ENCODE measurements around the gene LSAMP.
A peak's percentile ranks its signal among the peaks of the same experiment; 100 is the strongest.

LSAMP gene

GRCh38 chr3:115943579-115943978 is 501.7 kb downstream of the LSAMP start:
- DNase-seq (ENCODE audit: low spot score): no peak

- DNase-seq (ENCODE audit: low spot score): peak; percentile 30
Observed at GRCh38 chr3:115937054-115937453, 508.2 kb downstream of the LSAMP start.

DNA sequence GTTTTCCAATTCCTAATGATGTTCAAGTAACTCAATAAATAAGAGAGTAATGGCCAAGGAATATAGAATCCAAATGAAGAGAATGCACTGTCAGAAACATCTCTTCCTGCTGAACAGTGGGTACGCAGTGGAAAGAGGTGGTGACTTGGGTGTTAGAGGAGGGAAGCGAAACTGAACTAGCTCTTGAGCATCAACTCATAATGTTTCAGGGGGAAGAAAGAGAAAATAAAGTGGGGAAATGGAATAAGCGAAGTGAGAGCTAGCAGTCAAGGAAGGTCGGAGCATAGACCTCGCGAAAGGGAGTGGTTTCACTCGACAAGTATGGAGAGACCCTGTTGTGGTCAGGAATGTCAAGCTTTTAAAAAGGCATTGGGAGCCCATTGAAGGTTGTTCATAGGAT is 512.5 kb downstream of the LSAMP start:
- no peak for DNase-seq (ENCODE audit: low spot score)

- DNase-seq (ENCODE audit: low spot score): no peak
Observed at GRCh38 chr3:115931581-115931980, 513.7 kb downstream of the LSAMP start.

- no peak for DNase-seq (ENCODE audit: low spot score)
Observed at GRCh38 chr3:115930922-115931321, 514.4 kb downstream of the LSAMP start.

- DNase-seq (ENCODE audit: low spot score): no peak
Observed at GRCh38 chr3:115930168-115930567, 515.1 kb downstream of the LSAMP start.

DNA sequence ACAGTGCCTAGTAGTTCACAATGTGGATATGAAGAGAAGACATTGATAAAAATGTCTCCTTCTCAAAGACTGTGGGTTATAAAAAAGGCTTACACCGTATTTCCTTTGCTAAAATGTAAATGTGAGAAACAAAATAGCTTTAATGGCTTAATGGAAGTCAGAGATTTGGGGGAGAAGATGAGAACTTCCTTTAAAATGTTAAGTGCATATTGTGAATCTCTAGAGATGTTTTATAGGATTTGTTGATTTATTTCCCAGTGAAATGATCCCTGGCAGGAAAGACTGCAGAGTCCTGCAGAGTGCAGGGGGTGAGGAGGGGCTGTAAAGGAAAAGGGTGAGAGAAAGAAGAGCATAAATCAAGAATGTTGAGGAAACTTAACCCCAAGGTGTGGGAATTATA is 516.9 kb downstream of the LSAMP start:
- no peak for DNase-seq (ENCODE audit: low spot score)

- DNase-seq (ENCODE audit: low spot score): no peak
Observed at GRCh38 chr3:115927197-115927596, 518.1 kb downstream of the LSAMP start.

- peak; percentile 50 for DNase-seq (ENCODE audit: low spot score)
Observed at GRCh38 chr3:115922681-115923347, 522.5 kb downstream of the LSAMP start.

DNA sequence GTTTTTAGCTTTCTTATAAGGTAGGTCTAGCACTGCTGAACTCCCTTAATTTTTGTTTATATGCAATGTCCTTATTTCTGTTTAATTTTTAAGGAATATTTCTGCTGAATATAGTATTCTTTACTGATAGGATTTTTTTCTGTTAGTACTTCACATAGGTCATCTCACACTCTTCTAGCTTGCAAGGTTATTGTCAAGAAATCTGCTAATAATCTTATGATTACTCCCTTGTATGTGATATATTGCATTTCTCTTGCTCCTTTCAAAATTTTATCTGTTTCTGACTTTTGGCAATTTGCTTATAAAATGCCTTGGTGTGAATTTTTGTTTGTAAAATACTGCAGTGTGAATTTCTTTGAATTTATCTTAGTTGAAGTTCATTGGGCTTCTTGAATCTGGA is 523.6 kb downstream of the LSAMP start:
- DNase-seq (ENCODE audit: low spot score): no peak

DNA sequence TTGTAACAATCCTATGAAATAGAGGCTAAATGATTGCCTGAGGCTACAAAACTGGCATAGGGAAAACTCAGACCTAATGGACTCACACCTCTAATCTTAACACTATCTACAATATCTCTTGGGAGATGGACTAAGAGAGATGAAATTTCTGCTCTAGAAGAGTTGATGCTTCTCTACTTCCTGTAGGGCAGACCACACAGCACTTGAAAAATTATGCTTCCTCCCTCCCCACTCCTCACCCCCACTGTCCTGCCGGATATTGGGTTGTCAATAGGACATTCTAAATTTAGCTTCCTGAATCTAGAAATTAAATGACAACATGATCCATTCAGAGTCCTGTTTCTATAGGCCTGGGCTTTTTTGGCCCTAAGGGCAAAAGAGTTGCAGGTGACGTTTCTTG is 526.4 kb downstream of the LSAMP start:
- no peak for DNase-seq (ENCODE audit: low spot score)

DNA sequence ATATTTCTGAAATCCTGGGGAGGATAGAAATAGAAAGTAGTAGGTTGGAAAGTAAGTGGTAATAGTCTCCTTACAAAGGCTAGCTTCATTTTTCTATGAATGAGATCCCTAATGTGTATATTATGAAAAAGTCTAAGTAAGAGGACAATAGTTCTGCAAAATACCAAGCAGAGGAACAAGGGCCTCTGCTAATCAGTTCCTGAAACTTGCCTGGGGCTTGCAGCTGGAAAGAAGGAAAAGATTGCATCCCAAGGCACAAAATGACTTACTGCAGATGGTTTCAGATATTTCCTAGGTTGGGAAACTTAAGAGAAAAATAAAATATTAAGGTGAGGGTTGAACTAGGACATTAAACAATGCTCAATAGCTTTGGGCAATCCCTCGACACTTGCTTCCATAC is 528.4 kb downstream of the LSAMP start:
- DNase-seq (ENCODE audit: low spot score): no peak

- no peak for DNase-seq (ENCODE audit: low spot score)
Observed at GRCh38 chr3:115915061-115915460, 530.2 kb downstream of the LSAMP start.

- DNase-seq (ENCODE audit: low spot score): peak; percentile 39
Observed at GRCh38 chr3:115913069-115913686, 532.1 kb downstream of the LSAMP start.

- no peak for DNase-seq (ENCODE audit: low spot score)
Observed at GRCh38 chr3:115912372-115912771, 532.9 kb downstream of the LSAMP start.

GRCh38 chr3:115905871-115906270 is 539.4 kb downstream of the LSAMP start:
- no peak for DNase-seq (ENCODE audit: low spot score)

DNA sequence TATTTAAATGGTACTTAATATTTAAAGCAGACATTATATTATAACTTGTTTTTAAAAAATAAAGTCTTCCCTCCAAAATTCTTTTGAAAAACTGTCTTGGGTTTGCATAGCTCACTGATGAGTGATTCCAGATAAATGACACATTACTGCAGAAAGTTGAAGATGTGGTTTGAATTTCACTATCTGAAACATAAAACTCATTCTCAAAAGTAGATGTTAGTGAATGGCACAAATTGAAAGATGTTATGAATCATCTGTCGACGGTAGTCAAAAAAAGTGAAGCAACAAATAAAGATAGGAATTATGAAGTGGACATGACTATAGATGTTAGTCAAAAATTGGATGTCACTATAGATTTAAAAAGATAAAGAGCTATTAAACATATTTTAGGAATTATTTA is 541.4 kb downstream of the LSAMP start:
- DNase-seq (ENCODE audit: low spot score): no peak

DNA sequence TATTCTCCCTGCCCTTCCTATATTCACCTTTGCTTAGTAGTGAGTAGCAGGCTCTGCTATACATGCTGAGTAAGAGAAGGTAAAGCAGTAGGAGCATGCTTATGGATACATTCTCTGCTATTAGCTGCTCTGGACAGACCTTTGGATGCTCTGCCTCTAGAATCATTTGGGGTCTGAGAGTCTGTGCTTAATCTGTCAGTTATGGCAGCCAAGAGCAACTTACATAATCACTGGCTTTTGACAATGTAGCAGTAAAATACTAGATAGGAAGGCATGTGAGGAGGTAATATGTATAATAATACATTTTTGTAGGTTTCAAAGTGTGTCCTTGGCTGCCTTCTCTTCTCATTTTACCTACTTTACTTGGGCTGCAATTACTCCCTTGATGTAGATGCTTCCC is 544.3 kb downstream of the LSAMP start:
- no peak for DNase-seq (ENCODE audit: low spot score)

DNA sequence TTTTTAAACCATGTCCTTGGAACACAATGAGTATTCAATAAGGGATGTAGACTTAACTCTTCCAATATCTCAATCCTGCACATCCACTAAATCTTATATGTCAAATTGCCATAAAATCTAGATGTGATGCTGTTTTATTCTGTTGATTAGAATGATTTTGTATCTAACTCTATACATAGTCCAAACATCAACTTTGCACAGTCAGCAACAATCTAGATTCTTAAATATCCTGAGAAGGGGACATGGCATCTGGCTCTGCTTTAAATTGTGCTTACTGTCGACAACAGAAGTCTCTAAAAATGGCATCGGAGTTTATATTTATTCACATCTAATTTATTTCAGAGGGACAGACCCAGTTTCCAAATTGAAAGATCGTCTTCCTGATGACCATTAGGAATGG is 545.8 kb downstream of the LSAMP start:
- no peak for DNase-seq (ENCODE audit: low spot score)

DNA sequence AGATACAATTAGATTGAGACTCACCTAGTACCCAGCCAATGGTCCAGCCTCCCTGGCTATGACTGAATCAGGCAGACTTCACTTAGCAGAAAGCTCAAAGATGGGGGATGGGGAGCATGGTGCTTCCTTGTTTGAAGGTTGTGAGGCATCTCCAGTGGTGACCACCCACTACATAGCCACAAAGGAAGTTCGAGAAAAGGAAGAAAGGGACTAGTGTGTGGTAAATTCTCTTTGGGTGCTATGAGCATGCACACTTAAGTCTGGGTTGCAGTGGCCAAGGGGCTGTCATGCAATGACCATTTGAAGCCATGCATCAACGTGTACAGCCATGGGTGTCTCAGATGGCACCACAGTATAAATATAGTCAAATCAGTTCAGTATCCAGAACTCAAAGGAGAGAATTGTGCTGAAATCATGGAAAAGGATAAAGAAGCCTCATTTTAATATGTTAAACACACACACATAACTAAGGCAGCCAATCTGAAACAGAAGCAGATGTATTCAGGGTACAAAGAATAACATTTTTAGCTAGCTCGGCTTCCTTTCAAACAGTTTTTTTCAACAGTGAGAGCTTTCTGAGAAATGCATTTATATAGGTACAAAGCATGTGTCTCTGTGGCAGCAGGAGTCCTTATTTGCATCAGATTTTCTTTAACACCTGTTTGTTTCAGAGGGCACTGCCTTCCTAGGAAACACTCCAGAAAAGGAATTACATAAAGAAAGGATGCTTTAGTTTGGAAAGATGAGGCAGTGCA is 546.5 kb downstream of the LSAMP start:
- DNase-seq (ENCODE audit: low spot score): no peak

GRCh38 chr3:115891006-115891636 is 554.2 kb downstream of the LSAMP start:
- DNase-seq (ENCODE audit: low spot score): no peak

DNA sequence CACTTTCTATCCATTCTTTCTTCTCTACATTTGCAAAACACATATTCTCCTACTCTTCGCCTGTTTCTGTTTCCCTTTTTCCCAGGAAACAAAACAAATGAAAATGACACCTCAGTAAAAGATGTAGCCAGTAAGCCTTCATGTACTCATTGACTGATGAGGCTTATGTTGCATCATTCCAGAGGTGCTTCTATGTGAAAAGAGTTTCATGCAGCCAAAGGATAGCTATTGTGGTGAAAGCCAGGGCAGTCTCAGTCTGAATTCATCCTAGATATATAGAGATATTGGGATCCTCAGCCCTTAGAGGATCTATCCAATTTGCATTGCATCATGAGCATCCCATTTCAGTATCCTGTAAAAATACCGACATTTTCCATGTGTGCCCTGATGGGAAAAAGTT is 554.7 kb downstream of the LSAMP start:
- DNase-seq (ENCODE audit: low spot score): no peak

- peak; percentile 35 for DNase-seq (ENCODE audit: low spot score)
Observed at GRCh38 chr3:115885621-115886020, 559.7 kb downstream of the LSAMP start.

Data from RKO (cell line).